IgD-negative memory B cell (primary cell): ENCODE results near the gene KISS1R. TPM values are rescaled to one million over a fixed set of nuclear protein-coding genes. Genes with fewer than 3 reads are reported as not detected.

Experiments
- H3K27ac Mint-ChIP-seq, 3 donors: one replicate each; pipeline ENCODE4 v1.8.0; 2020 to 2022; ENCODE audit warnings: mild to moderate bottlenecking in 3 of 3, mixed read lengths in 3 of 3, moderate library complexity in 1 of 3
- H3K27me3 Mint-ChIP-seq: one replicate; pipeline ENCODE4 v1.8.0; 2021; ENCODE audit warnings: mixed read lengths
- H3K36me3 Mint-ChIP-seq: one replicate; pipeline ENCODE4 v1.8.0; 2020; ENCODE audit warnings: mild to moderate bottlenecking, mixed read lengths
- H3K4me1 Mint-ChIP-seq, 3 donors: one replicate each; pipeline ENCODE4 v1.8.0; 2020 to 2022; ENCODE audit warnings: mixed read lengths in 3 of 3, mild to moderate bottlenecking in 1 of 3
- H3K4me3 Mint-ChIP-seq, 4 donors: one replicate each; pipeline ENCODE4 v1.8.0; 2020 to 2022; ENCODE audit warnings: mild to moderate bottlenecking in 4 of 4, mixed read lengths in 4 of 4, moderate library complexity in 3 of 4
- H3K9me3 Mint-ChIP-seq, 3 donors: one replicate each; pipeline ENCODE4 v1.8.0; 2020 to 2021; ENCODE audit warnings: mixed read lengths in 3 of 3, mild to moderate bottlenecking in 1 of 3
- polyA plus RNA-seq: library from polyadenylated mRNA; unstranded; fragments of 300-500 nt; fragmentation: Illumina TruSeq; gene quantifications from one replicate; pipeline ENCODE4 v1.2.3, GENCODE V29; 2021

Gene KISS1R
- polyA plus RNA-seq, 1 donor from 2014 or later = 3.9 TPM

DNA sequence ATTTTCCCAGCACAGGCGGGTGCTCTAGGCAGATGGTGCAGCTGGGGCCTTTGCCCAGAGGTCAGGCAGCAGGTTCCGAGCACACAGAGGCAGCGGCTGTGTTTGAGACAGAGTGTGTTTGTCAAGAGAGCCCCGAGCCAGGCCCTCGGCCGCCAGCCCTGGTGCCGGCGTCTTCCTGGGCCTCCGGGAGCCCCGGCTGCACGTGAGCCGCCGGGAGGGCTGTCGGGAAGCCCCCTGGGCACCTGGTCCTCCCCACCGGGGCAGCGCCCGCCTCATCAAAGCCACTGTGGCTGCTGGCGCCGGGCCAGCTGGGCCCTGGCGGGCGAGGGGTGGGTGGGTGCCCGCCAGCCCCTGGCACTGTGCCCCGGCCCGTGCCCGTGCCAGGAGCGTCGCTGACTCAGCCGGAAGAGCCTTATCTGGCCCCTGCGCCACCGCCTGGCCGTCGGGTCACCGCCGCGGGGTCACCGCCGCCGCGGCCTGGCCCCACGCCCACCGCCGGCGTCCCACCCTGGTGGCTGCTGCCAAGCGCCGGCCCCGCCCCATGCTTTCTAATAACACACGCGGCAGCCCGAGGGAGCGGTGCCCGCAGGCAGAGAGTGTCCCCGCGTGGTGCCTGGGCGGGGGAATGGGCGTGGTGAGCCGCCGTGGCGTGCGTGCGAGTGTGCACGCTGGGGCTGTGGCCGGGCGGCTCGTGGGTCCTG is 23.6 kb downstream of the KISS1R start:
- Mint-ChIP-seq H3K36me3 (peaks cover 6% of the 10 kb centered on the region), H3K27ac (peak overlapping the region; percentile 90 to 97 (median 95)), H3K4me3 (peak overlapping the region; percentile 71 to 90 (median 85)), H3K9me3 (peaks cover 0 to 2% (median 0%) of the 10 kb centered on the region in 3 donors), H3K4me1 (peaks cover 11 to 27% (median 23%) of the 10 kb centered on the region in 3 donors), H3K27me3 (no peaks in the 10 kb centered on the region)

DNA sequence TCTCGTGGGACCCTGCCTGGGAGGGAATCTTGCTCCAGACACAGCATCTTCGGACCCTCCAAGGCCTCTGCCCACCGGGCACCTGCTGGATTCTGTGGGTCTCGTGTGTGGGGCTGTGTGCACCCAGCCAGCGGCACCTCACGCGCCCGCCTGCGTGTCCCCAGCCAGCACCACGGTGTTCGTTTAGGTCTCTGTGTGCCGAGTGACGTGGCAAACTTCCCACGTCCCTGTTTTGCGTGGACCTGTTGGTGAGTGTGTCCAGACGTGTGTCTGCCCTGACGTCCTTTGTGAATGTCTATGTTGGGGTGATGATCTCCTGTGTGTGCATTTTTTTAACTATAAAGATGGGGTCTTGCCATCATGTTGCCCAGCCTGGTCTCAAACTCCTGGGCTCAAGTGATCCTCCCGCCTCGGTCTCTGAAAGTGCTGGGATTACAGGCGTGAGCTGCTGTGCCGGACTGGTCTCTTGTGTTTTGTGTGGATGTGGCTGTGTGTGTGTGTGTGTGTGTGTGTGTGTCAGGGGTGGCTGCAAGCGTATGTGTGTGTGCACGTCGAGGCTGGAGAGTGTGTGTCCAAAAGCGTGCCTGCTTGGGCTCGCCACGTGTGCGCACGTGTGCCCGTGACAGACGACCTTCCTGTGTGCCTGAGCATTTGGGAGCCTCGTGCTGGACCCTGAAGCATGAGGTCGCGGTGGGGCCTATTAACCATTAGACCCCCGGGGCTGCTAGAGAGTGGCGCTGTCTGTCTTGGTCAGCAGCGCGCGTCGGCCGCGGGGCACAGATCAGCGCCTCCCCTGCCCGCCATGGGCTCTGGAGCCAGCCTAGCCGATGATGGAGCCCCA is 24.4 kb downstream of the KISS1R start:
- Mint-ChIP-seq H3K4me1 (peaks cover 11 to 27% (median 23%) of the 10 kb centered on the region in 3 donors), H3K9me3 (peaks cover 0 to 2% (median 0%) of the 10 kb centered on the region in 3 donors), H3K27me3 (no peaks in the 10 kb centered on the region), H3K36me3 (peaks cover 6% of the 10 kb centered on the region), H3K4me3 (peak overlapping the region; percentile 70 to 86 (median 78)), H3K27ac (peak overlapping the region; percentile 90 to 97 (median 95))

DNA sequence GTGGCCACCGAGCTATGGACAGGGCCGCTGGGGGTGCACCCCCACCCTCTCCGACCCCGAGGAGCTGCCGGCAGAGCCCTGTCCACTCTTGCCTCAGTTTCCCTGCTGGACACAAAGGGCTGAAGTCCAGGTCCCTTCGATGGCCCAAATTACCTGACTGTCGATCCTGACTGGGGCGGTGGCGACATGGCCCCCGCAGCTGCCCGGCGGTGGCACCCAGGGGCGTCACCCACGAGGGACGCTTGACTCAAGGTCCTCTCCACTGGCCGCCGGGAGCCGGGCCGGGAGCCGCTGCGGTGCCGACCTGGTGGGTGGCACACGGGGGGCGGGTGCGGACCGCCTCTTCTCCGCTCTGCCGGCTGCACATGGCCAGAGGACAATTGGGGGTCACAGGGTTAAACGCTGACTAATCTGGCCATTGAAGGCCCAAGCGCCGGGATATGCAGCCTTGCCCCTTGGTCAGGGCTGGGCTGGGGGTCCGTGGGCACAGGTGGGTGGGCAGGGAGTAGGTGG is 25.1 kb downstream of the KISS1R start:
- no peaks in the 10 kb centered on the region for H3K27me3 Mint-ChIP-seq
- H3K4me3 Mint-ChIP-seq = peak overlapping the region in 1 of 4 donors; percentile 49
- peaks cover 6% of the 10 kb centered on the region for H3K36me3 Mint-ChIP-seq
- H3K4me1 Mint-ChIP-seq = peaks cover 16 to 28% (median 26%) of the 10 kb centered on the region in 3 donors
- H3K9me3 Mint-ChIP-seq = peaks cover 0 to 2% (median 0%) of the 10 kb centered on the region in 3 donors
- peak overlapping the region in 1 of 3 donors; percentile 90 for H3K27ac Mint-ChIP-seq

DNA sequence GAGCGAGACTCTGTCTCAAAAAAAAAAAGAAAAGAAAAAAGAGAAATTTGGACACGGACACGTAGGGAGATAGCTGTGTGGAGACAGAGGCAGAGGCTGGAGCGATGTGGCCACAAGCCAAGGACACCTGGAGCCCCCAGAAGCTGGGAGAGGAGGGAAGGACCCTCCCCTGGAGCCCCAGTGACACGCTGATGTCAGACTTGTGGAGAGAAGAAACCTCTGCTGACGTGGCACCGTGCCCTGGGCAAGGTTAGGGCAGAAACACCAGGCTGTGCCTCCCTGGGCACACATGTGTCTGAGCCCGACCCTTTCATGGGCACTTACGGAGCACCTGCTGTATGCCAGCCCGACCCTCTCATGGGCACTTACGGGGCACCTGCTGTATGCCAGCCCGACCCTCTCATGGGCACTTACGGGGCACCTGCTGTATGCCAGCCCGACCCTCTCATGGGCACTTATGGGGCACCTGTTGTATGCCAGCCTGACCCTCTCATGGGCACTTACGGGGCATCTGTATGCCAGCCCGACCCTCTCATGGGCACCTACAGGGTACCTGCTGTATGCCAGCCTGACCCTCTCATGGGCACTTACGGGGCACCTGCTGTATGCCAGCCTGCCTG is 26.5 kb downstream of the KISS1R start:
- Mint-ChIP-seq H3K27ac (peak overlapping the region in 2 of 3 donors; percentile 55 to 99), H3K9me3 (no peaks in the 10 kb centered on the region), H3K27me3 (no peaks in the 10 kb centered on the region), H3K4me3 (peak overlapping the region in 1 of 4 donors; percentile 68), H3K36me3 (no peaks in the 10 kb centered on the region), H3K4me1 (peaks cover 21 to 35% (median 31%) of the 10 kb centered on the region in 3 donors)

DNA sequence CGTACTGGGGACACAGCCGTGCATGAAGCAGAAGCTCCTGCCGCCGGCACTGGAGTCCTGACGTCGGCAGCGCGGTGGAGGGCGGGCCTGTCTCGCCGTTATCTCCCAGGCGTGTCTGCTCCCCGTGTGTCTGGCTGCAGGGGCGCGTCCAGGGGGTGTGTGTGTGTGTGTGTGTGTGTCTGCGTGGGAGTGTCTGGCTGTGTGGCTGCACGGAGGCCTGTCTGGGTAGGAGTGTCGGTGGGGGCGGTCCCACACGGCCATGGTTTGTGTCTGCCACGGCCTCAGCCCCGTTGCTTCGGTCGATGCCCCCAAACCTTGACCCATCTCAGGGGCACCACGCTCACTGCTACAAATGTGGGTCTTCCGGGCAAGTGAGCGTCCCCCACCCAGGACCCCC is 27.0 kb downstream of the KISS1R start:
- Mint-ChIP-seq H3K36me3 (no peaks in the 10 kb centered on the region), H3K4me3 (peak overlapping the region in 3 of 4 donors; percentile 48 to 72 (median 67)), H3K4me1 (peaks cover 21 to 35% (median 31%) of the 10 kb centered on the region in 3 donors), H3K27ac (peak overlapping the region; percentile 55 to 99 (median 86)), H3K9me3 (no peaks in the 10 kb centered on the region), H3K27me3 (no peaks in the 10 kb centered on the region)

DNA sequence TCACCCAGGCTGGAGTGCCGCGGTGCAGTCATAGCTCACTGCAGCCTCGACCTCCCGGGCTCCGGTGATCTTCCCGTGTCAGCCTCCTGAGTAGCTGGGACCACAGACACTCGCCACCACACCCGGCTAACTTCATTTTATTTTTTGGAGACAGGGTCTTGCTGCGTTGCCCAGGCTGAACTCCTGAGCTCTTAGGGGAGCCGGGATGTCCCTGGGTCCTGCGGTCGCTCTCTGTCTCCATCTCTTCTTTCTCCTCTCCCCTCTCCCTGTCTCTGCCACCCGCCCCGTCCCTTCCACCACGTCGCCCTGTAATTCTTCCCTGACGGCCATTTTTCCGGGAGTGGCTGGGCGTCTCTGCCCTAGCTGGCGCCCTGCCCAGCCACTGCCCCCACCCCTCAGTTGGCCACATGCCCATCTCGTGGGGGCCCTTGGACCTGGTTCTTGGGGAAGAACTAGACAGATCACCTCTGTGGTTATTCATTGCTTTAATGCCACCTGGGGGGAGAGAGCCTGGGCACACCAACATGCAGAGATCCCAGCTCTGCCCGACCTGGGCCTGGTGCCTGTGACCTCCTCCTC is 27.6 kb downstream of the KISS1R start:
- Mint-ChIP-seq H3K4me1 (peaks cover 21 to 33% (median 28%) of the 10 kb centered on the region in 3 donors), H3K27me3 (no peaks in the 10 kb centered on the region), H3K27ac (peak overlapping the region; percentile 55 to 99 (median 86)), H3K9me3 (no peaks in the 10 kb centered on the region), H3K4me3 (peak overlapping the region in 2 of 4 donors; percentile 27 to 67), H3K36me3 (no peaks in the 10 kb centered on the region)

DNA sequence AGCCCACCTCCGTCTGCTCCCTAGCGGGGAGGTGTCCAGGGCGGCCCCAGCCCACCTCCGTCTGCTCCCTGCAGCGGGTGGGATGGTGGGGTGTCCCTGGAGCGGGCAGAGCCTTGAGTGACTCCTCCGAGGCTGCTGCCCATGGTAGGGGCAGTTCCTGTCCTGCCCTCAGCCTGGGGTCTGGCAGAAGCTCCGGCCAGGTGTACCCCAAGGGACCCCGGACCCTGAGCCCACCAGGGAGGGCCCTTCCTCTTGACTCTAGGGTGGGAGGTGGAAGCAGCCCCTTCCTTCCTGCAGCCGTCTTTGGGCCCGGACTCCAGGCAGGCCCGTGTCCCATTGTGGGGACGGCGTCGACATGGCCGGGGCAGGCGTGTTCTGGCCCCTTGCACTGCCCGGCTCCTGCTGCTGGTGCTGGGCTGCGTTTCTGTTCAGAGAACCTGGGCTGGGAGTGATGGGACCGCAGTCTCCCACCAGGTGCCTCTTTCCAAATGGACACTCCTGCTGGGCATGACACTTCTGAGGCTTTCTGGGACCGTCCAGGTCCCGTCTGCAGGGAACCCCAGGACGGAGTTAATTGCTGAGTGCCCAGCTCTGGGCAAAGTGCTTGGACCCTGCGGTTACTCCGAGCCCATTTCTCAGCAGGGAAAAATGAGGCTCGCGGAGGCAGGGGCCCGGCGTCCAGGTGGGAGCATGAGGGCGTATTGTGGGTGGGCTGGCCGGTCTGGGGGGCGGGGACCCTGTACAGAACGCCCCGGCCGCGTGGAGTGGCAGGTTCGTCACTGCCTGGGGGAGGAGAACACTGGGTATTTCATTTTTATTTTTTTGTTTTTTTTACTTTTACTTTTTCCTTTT is 28.5 kb downstream of the KISS1R start:
- H3K27me3 Mint-ChIP-seq = no peaks in the 10 kb centered on the region
- H3K27ac Mint-ChIP-seq = peak overlapping the region; percentile 55 to 99 (median 86)
- H3K4me1 Mint-ChIP-seq = peaks cover 20 to 30% (median 26%) of the 10 kb centered on the region in 3 donors
- no peaks in the 10 kb centered on the region for H3K9me3 Mint-ChIP-seq
- peak overlapping the region in 1 of 4 donors; percentile 67 for H3K4me3 Mint-ChIP-seq
- no peaks in the 10 kb centered on the region for H3K36me3 Mint-ChIP-seq

DNA sequence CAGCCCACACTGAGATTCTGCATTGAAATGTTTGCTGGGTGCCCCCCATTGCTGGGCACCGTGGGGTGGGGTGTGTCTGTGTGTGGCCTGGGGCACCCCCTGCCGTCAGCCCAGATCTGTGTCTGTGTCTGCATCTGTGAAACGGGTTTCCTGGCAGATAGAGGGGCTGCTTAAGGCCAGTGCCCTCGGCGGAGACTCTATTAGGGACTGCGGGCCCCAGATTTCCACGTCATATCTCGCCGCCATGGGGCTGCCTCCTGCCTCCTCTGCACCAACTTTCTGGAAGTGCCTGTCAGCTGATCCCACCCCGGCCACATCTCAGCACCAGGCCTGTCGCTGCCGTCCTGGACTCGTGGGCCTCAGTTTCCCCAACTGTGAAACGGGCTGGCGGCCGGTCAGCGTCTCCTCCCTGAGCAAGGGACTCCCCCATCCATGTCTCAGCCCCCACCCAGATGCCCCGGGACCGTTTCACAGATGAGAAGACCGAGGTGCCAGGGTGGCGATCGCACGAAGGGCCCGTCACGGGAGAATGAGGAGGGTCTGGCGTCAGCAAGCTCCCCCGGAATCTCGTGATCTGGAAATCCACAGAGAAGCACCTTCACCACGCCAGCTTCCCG is 30.1 kb downstream of the KISS1R start:
- Mint-ChIP-seq H3K36me3 (peaks cover 2% of the 10 kb centered on the region), H3K4me3 (peak overlapping the region; percentile 75 to 92 (median 90)), H3K4me1 (peaks cover 26 to 37% (median 26%) of the 10 kb centered on the region in 3 donors), H3K9me3 (no peaks in the 10 kb centered on the region), H3K27me3 (no peaks in the 10 kb centered on the region), H3K27ac (peak overlapping the region; percentile 98 to 99 (median 99))

DNA sequence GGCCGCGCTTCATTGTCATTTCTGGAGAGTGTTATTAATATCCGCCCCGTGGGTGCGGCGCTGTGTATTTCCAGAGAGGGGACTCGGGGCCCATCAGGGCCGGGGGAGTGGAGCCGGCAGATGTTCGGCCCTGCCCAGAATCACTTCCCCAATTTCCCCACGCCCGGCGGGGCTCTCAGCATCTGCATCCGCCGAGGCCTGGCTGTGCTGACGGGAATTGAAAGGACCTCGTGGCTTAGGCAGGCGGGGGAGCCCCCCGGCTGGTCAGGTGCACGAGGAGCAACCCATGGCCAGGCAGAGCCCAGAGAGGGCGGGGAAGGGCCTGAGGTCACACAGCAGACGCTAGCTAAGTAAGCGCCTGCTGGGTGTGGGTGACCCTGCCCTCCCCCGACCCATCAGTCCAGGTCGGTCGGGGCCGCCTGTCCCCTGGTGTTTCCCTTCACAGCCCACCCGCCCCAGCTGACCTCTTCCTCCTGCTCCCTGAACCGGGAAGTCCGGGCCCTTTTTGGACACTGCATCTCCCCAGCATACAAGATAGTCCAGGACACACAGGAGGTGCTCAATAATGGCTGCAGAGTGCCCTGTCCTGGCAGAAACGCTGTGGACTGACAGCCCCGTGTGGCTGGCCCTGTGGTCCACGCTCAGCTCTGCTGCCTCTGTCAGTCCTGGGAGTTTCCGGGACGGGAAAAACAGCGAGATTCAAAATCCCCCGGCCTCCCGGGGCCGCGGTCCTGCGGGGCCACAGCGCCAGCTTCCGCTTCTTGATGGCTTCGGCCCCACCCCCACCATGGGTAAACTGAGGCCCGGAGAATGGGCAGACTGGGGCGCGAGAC is 30.8 kb downstream of the KISS1R start:
- Mint-ChIP-seq H3K27ac (peak overlapping the region; percentile 98 to 99 (median 99)), H3K4me1 (peaks cover 26 to 39% (median 27%) of the 10 kb centered on the region in 3 donors), H3K9me3 (no peaks in the 10 kb centered on the region), H3K4me3 (peak overlapping the region; percentile 75 to 92 (median 90)), H3K36me3 (peaks cover 2% of the 10 kb centered on the region), H3K27me3 (no peaks in the 10 kb centered on the region)

DNA sequence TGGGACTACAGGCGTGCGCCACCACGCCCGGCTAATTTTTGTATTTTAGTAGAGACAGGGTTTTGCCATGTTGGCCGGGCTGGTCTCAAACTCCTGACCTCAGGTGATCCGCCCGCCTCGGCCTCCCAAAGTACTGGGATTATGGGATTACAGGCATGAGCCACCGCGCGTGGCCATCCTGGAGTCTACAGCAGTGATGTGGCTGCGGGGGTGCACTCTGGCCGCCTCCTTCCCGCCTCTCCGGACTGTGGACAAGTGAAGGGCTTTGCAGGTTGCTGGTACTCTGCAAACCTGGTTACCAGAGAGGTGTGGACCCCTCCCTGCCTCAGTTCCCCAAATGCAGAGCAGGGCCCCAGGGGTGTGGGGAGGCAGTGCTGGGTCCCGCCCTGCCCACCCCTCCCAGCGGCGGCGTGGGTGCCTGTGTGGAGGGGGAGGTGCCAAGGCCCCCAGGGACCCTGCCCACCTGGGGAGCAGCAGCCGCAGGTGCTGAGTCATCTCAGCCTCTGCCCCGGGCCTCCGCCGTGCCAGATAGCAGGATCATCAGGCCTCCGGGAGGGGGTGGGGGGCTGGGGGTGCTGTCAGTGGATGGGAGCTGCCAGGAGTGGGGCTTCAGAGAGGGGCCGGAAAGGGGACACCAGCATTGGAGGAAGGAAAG is 31.8 kb downstream of the KISS1R start:
- no peaks in the 10 kb centered on the region for H3K27me3 Mint-ChIP-seq
- peaks cover 26 to 42% (median 27%) of the 10 kb centered on the region in 3 donors for H3K4me1 Mint-ChIP-seq
- H3K27ac Mint-ChIP-seq = peak overlapping the region; percentile 98 to 99 (median 99)
- H3K4me3 Mint-ChIP-seq = peak overlapping the region in 3 of 4 donors; percentile 77 to 92 (median 78)
- H3K9me3 Mint-ChIP-seq = no peaks in the 10 kb centered on the region
- H3K36me3 Mint-ChIP-seq = peaks cover 2% of the 10 kb centered on the region

DNA sequence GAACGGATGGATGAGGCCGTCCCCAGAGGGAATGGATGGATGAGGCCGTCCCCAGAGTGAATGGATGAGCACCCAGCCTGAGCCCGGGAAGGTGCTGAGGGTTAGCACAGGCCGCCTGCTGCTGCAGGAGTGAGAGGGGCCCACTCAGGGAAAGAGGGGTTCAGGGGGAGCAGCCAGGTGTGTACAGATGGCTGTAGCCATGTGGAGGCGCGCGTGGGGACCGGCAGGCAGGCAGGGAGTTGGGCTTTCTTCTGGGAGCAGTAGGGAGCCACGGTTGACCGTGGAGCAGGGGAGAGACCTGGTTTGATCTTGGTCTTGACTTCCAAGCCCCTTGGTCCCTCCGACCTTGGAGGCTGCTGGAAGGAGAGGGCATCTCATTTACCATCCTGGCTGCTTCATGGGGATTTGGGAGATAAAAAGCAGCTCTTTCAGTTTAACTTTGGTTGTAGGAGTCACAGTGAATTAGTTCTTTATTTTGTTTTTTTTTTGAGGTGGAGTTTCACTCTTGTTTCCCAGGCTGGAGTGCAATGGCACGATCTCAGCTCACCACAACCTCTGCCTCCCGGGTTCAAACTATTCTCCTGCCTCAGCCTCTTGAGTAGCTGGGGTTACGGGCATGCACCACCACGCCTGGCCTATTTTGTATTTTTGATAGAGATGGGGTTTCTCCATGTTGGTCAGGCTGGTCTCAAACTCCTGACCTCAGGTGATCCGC is 33.4 kb downstream of the KISS1R start:
- Mint-ChIP-seq H3K4me1 (peaks cover 26 to 43% (median 33%) of the 10 kb centered on the region in 3 donors), H3K36me3 (peaks cover 2% of the 10 kb centered on the region), H3K27me3 (no peaks in the 10 kb centered on the region), H3K9me3 (no peaks in the 10 kb centered on the region), H3K4me3 (peak overlapping the region; percentile 62 to 92 (median 74)), H3K27ac (peak overlapping the region in 2 of 3 donors; percentile 85 to 96)
